ENCODE data around the gene ASPSCR1.

Gene ASPSCR1

GRCh38 chr17:82033359-82034085, 56.1 kb downstream of the ASPSCR1 start:
- no peak overlapping the region for H3K27ac ChIP-seq
- DNase-seq (ENCODE audit: low spot score), result no peak
- no peak for TF ChIP-seq CTCF (IDR thresholded peaks at IDR 0.05)

GRCh38 chr17:82034371-82035011, 57.1 kb downstream of the ASPSCR1 start:
- no peak for DNase-seq (ENCODE audit: low spot score)
- H3K27ac ChIP-seq, result no peak overlapping the region
- no peak for TF ChIP-seq CTCF (IDR thresholded peaks at IDR 0.05)
- H3K4me3 ChIP-seq, result no peak overlapping the region

More at GRCh38 chr17:82033359-82034085, 56.1 kb downstream of the ASPSCR1 start:
- no peak overlapping the region for H3K4me3 ChIP-seq

- Histone ChIP-seq H3K4me3 (no peak overlapping the region), H3K27ac (no peak overlapping the region)
- no peak for TF ChIP-seq CTCF (IDR thresholded peaks at IDR 0.05)
- DNase-seq (ENCODE audit: low spot score), result no peak
Measured at GRCh38 chr17:82035488-82035887, 58.1 kb downstream of the ASPSCR1 start.

- Histone ChIP-seq H3K27ac (peak overlapping the region; percentile 77 to 100), H3K4me3 (peak overlapping the region; percentile 92)
- DNase-seq (ENCODE audit: low spot score), result no peak
- no peak for TF ChIP-seq CTCF (IDR thresholded peaks at IDR 0.05)
Measured at GRCh38 chr17:82035956-82036633, 58.7 kb downstream of the ASPSCR1 start.

GRCh38 chr17:82036634-82037091, 59.2 kb downstream of the ASPSCR1 start:
- no peak for TF ChIP-seq CTCF (IDR thresholded peaks at IDR 0.05)
- H3K4me3 ChIP-seq, result peak overlapping the region; percentile 92
- DNase-seq (ENCODE audit: low spot score), result no peak
- H3K27ac ChIP-seq, result peak overlapping the region; percentile 77 to 100

- TF ChIP-seq CTCF (IDR thresholded peaks at IDR 0.05), result peak; percentile 60
- peak within 1 kb of the TSS; percentile 77 to 100 for H3K27ac ChIP-seq
- DNase-seq (ENCODE audit: low spot score), result peak; percentile 98
- H3K4me3 ChIP-seq, result peak within 1 kb of the TSS; percentile 92
Measured at GRCh38 chr17:82037092-82037888, 59.9 kb downstream of the ASPSCR1 start, which contains the start of gene DCXR. TSS of gene DCXR (minus strand) at chr17:82037697. CDS start at chr17:82037682, 15 bp downstream.
